ENCODE measurements around the gene CERS6.

The CERS6 gene

GRCh38 chr2:168643979-168644378 is 187.9 kb downstream of the CERS6 start:
- no peaks in the 10 kb centered on the region for H3K36me3 ChIP-seq (ENCODE audit: insufficient read depth, low read length)
- H3K27ac ChIP-seq: no peak overlapping the region
- no peaks in the 10 kb centered on the region for H3K9me3 ChIP-seq (ENCODE audit: low read depth, low read length)
- no peak for DNase-seq (ENCODE audit: low read depth, low spot score)
- no peak overlapping the region for H3K4me3 ChIP-seq
- H3K9ac ChIP-seq (ENCODE audit: insufficient read length): no peak overlapping the region
- no peak for TF ChIP-seq POLR2AphosphoS5 (IDR thresholded peaks at IDR 0.05; ENCODE audit: borderline replicate concordance, low read depth, low read length)
- no peak for TF ChIP-seq FOXP2 (optimal IDR thresholded peaks at IDR 0.05; ENCODE audit: control extremely low read depth, extremely low read length, insufficient read depth)
- no peak for TF ChIP-seq EZH2 (IDR thresholded peaks at IDR 0.05)

- Histone ChIP-seq H3K4me3 (no peak overlapping the region), H3K9me3 (ENCODE audit: low read depth, low read length) (no peaks in the 10 kb centered on the region), H3K9ac (ENCODE audit: insufficient read length) (no peak overlapping the region), H3K36me3 (ENCODE audit: insufficient read depth, low read length) (no peaks in the 10 kb centered on the region), H3K27ac (no peak overlapping the region)
- TF ChIP-seq FOXP2 (optimal IDR thresholded peaks at IDR 0.05; ENCODE audit: control extremely low read depth, extremely low read length, insufficient read depth): no peak
- no peak for TF ChIP-seq POLR2AphosphoS5 (IDR thresholded peaks at IDR 0.05; ENCODE audit: borderline replicate concordance, low read depth, low read length)
- TF ChIP-seq EZH2 (IDR thresholded peaks at IDR 0.05): no peak
- no peak for DNase-seq (ENCODE audit: low read depth, low spot score)
These were observed 189.7 kb downstream of the CERS6 start for GRCh38 chr2:168645696-168646338.

- Histone ChIP-seq H3K4me3 (no peak overlapping the region), H3K36me3 (ENCODE audit: insufficient read depth, low read length) (no peaks in the 10 kb centered on the region), H3K9ac (ENCODE audit: insufficient read length) (no peak overlapping the region), H3K9me3 (ENCODE audit: low read depth, low read length) (no peaks in the 10 kb centered on the region), H3K27ac (no peak overlapping the region)
- no peak for DNase-seq (ENCODE audit: low read depth, low spot score)
- no peak for TF ChIP-seq EZH2 (IDR thresholded peaks at IDR 0.05)
- TF ChIP-seq POLR2AphosphoS5 (IDR thresholded peaks at IDR 0.05; ENCODE audit: borderline replicate concordance, low read depth, low read length): no peak
- no peak for TF ChIP-seq FOXP2 (optimal IDR thresholded peaks at IDR 0.05; ENCODE audit: control extremely low read depth, extremely low read length, insufficient read depth)
These were observed 193.0 kb downstream of the CERS6 start for GRCh38 chr2:168649105-168649504.

DNA sequence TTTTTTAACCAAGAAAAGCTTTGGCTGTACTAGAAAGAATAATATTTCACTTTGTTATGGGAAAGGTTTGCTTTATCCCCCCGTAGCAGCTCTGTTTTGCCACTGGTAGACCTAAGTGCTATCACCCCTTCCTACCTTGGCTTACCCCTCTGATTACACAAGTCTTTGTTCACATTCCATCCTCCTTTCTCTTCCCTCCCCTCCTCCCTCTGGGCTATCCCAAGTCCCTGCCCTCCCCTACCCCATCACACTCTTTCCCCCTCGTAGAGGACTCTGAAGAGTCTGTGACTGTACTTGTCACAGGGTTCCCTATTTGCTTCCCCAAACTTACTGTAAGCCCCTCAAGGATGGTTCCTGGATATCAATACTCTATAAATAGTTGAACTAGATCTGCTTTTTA is 193.5 kb downstream of the CERS6 start:
- H3K36me3 ChIP-seq (ENCODE audit: insufficient read depth, low read length): no peaks in the 10 kb centered on the region
- no peak overlapping the region for H3K27ac ChIP-seq
- no peak for DNase-seq (ENCODE audit: low read depth, low spot score)
- H3K4me3 ChIP-seq: no peak overlapping the region
- no peak overlapping the region for H3K9ac ChIP-seq (ENCODE audit: insufficient read length)
- H3K9me3 ChIP-seq (ENCODE audit: low read depth, low read length): no peaks in the 10 kb centered on the region
- TF ChIP-seq FOXP2 (optimal IDR thresholded peaks at IDR 0.05; ENCODE audit: control extremely low read depth, extremely low read length, insufficient read depth) (no peak), EZH2 (IDR thresholded peaks at IDR 0.05) (no peak), POLR2AphosphoS5 (IDR thresholded peaks at IDR 0.05; ENCODE audit: borderline replicate concordance, low read depth, low read length) (no peak)

DNA sequence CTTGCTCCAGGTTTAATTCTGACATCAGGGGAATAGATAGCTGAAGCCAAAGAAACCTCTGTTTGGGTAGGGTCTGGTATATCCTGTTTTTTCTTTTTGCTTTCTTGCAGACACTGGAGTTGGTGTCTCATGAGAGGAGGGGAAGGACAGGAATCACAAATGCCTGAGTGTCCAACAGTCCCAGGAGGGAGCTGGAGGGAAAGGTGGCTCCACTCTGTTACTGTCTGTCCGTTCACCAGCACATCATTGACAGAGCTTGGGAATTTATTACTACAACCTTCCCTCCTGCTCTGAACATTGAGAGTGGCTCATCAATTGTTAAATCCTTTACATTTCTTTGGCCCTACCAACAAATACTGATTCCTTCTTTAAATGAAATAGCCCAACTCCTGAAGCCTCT is 194.1 kb downstream of the CERS6 start:
- H3K27ac ChIP-seq: no peak overlapping the region
- TF ChIP-seq FOXP2 (optimal IDR thresholded peaks at IDR 0.05; ENCODE audit: control extremely low read depth, extremely low read length, insufficient read depth): no peak
- no peak for TF ChIP-seq EZH2 (IDR thresholded peaks at IDR 0.05)
- TF ChIP-seq POLR2AphosphoS5 (IDR thresholded peaks at IDR 0.05; ENCODE audit: borderline replicate concordance, low read depth, low read length): no peak
- H3K36me3 ChIP-seq (ENCODE audit: insufficient read depth, low read length): no peaks in the 10 kb centered on the region

GRCh38 chr2:168650781-168651180 is 194.7 kb downstream of the CERS6 start:
- no peak overlapping the region for H3K9ac ChIP-seq (ENCODE audit: insufficient read length)
- H3K9me3 ChIP-seq (ENCODE audit: low read depth, low read length): no peaks in the 10 kb centered on the region
- no peak overlapping the region for H3K4me3 ChIP-seq
- H3K27ac ChIP-seq: no peak overlapping the region
- no peaks in the 10 kb centered on the region for H3K36me3 ChIP-seq (ENCODE audit: insufficient read depth, low read length)
- TF ChIP-seq FOXP2 (optimal IDR thresholded peaks at IDR 0.05; ENCODE audit: control extremely low read depth, extremely low read length, insufficient read depth): no peak
- no peak for TF ChIP-seq EZH2 (IDR thresholded peaks at IDR 0.05)
- no peak for TF ChIP-seq POLR2AphosphoS5 (IDR thresholded peaks at IDR 0.05; ENCODE audit: borderline replicate concordance, low read depth, low read length)
- DNase-seq (ENCODE audit: low read depth, low spot score): no peak

More for the DNA sequence above, 194.1 kb downstream of the CERS6 start:
- Histone ChIP-seq H3K4me3 (no peak overlapping the region), H3K9ac (ENCODE audit: insufficient read length) (no peak overlapping the region), H3K9me3 (ENCODE audit: low read depth, low read length) (no peaks in the 10 kb centered on the region)
- no peak for DNase-seq (ENCODE audit: low read depth, low spot score)

- no peak for TF ChIP-seq POLR2AphosphoS5 (IDR thresholded peaks at IDR 0.05; ENCODE audit: borderline replicate concordance, low read depth, low read length)
- TF ChIP-seq FOXP2 (optimal IDR thresholded peaks at IDR 0.05; ENCODE audit: control extremely low read depth, extremely low read length, insufficient read depth): no peak
- TF ChIP-seq EZH2 (IDR thresholded peaks at IDR 0.05): no peak
- H3K9ac ChIP-seq (ENCODE audit: insufficient read length): no peak overlapping the region
- H3K4me3 ChIP-seq: no peak overlapping the region
- H3K36me3 ChIP-seq (ENCODE audit: insufficient read depth, low read length): no peaks in the 10 kb centered on the region
- no peak for DNase-seq (ENCODE audit: low read depth, low spot score)
- no peaks in the 10 kb centered on the region for H3K9me3 ChIP-seq (ENCODE audit: low read depth, low read length)
- H3K27ac ChIP-seq: no peak overlapping the region
These were observed 197.2 kb downstream of the CERS6 start for GRCh38 chr2:168652997-168653921.

GRCh38 chr2:168654705-168655104 is 198.6 kb downstream of the CERS6 start:
- H3K4me3 ChIP-seq: no peak overlapping the region
- H3K36me3 ChIP-seq (ENCODE audit: insufficient read depth, low read length): no peaks in the 10 kb centered on the region
- no peak for DNase-seq (ENCODE audit: low read depth, low spot score)
- no peak for TF ChIP-seq POLR2AphosphoS5 (IDR thresholded peaks at IDR 0.05; ENCODE audit: borderline replicate concordance, low read depth, low read length)
- no peak for TF ChIP-seq EZH2 (IDR thresholded peaks at IDR 0.05)
- TF ChIP-seq FOXP2 (optimal IDR thresholded peaks at IDR 0.05; ENCODE audit: control extremely low read depth, extremely low read length, insufficient read depth): no peak
- H3K9me3 ChIP-seq (ENCODE audit: low read depth, low read length): no peaks in the 10 kb centered on the region
- H3K27ac ChIP-seq: no peak overlapping the region
- no peak overlapping the region for H3K9ac ChIP-seq (ENCODE audit: insufficient read length)

Data from SK-N-MC (cell line).